Colonic mucosa (tissue), 4 donors: ENCODE measurements around the gene CCDC136. TPM values are rescaled to one million over a fixed set of nuclear protein-coding genes. Genes with fewer than 3 reads are reported as not detected.

Source experiments
- DNase-seq: peaks from one replicate; pipeline ENCODE4 v3.0.0-alpha.2; 2020
- H3K27ac ChIP-seq: fragments of 200-600 bp; one replicate; pipeline ENCODE4 v1.8.0; 2021
- H3K27me3 ChIP-seq: fragments of 200-600 bp; one replicate; pipeline ENCODE4 v1.8.0; 2021
- H3K36me3 ChIP-seq: fragments of 200-600 bp; one replicate; pipeline ENCODE4 v1.8.0; 2021
- H3K4me1 ChIP-seq: fragments of 200-600 bp; one replicate; pipeline ENCODE4 v1.8.0; 2021; ENCODE audit warnings: mild to moderate bottlenecking
- H3K4me3 ChIP-seq: fragments of 200-600 bp; one replicate; pipeline ENCODE4 v1.8.0; 2021
- H3K9ac ChIP-seq, 2 donors: one replicate each; pipeline ENCODE4 v1.7.0; 2013; ENCODE audit warnings: control low read depth in 2 of 2, low read depth in 2 of 2, low read length in 2 of 2
- H3K9me3 ChIP-seq: fragments of 200-600 bp; one replicate; pipeline ENCODE4 v1.8.0; 2021
- CTCF ChIP-seq: fragments of 200-600 bp; IDR thresholded peaks from one replicate; pipeline ENCODE4 v1.8.0; 2022; ENCODE audit warnings: antibody characterized with exemption, mild to moderate bottlenecking
- intact Hi-C: fragments of 100-400 bp; cut with DNase I; formaldehyde crosslinking; loops from one replicate; pipeline ENCODE4 v1.14.1; 2022
- total RNA-seq, 2 donors: library from RNA; stranded (reverse); fragmentation: NEBNext Ultra II Directional in 1 of 2; extraction: Animal tissue kit (Norgen Biotek cat#: 25700) in 1 of 2; gene quantifications; one replicate each; pipeline ENCODE4 v1.2.1, GENCODE V29; 2021
- donor health status: healthy.
- donor health status: DM: no; HTN: no; CAD: no.
- donor health status: DM: no; HTN: no; CAD: no.

The CCDC136 gene
- total RNA-seq, 2 donors from 2014 or later = 0.64 to 5.8 TPM

- peak; percentile 48 for TF ChIP-seq CTCF
- Histone ChIP-seq H3K27me3 (no peaks in the 10 kb centered on the region), H3K9ac (peak overlapping the region; percentile 64 to 91), H3K9me3 (no peaks in the 10 kb centered on the region), H3K4me3 (peak overlapping the region; percentile 91), H3K36me3 (no peaks in the 10 kb centered on the region), H3K27ac (peak overlapping the region; percentile 75), H3K4me1 (peaks cover 10% of the 10 kb centered on the region)
- intact Hi-C loops = no loop called here
- peak; percentile 54 for DNase-seq
These were observed 71.7 kb downstream of the CCDC136 start for GRCh38 chr7:128863433-128863989.

DNA sequence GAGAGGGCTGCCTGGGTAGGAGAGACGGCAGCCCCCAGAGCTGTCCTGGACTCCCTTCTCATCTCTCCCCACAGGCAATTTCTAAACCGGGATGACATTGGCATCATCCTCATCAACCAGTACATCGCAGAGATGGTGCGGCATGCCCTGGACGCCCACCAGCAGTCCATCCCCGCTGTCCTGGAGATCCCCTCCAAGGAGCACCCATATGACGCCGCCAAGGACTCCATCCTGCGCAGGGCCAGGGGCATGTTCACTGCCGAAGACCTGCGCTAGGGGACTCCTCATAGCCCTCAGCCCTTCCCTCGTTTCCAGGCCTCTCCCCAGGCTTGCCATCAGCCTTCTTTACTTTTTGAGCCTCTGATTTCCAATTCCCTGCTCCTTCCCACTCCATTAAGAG, 73.5 kb downstream of the CCDC136 start:
- Histone ChIP-seq H3K9me3 (no peaks in the 10 kb centered on the region), H3K36me3 (no peaks in the 10 kb centered on the region), H3K4me1 (peaks cover 17% of the 10 kb centered on the region), H3K27ac (no peak overlapping the region), H3K9ac (no peak overlapping the region), H3K27me3 (no peaks in the 10 kb centered on the region), H3K4me3 (no peak overlapping the region)
- no peak for DNase-seq
- intact Hi-C loops = no loop called here
- TF ChIP-seq CTCF = no peak

GRCh38 chr7:128865996-128866877, 74.5 kb downstream of the CCDC136 start:
- H3K27ac ChIP-seq = no peak overlapping the region
- no peaks in the 10 kb centered on the region for H3K27me3 ChIP-seq
- no peaks in the 10 kb centered on the region for H3K9me3 ChIP-seq
- TF ChIP-seq CTCF = no peak
- DNase-seq = no peak
- H3K4me1 ChIP-seq = peaks cover 17% of the 10 kb centered on the region
- H3K9ac ChIP-seq = no peak overlapping the region
- intact Hi-C loops = no loop called here
- no peak overlapping the region for H3K4me3 ChIP-seq
- H3K36me3 ChIP-seq = no peaks in the 10 kb centered on the region

DNA sequence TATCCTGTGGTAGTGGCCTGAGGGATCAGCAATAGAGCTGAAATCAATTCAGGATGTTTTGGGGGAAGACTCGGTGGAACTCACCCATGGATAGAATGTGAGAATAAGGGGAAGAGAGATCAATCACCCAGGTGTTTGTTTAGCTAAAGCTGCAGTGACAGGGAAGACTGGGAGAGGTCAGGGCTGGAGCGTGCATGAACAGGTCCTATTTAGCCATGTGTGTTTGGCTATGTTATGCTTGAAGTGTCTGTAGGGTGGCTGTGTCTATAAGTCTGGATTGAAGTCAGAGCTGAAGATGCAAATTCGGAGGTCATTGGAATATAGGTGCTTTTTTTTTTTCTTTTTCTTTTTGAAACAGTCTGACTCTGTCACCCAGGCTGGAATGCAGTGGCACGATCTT, 75.5 kb downstream of the CCDC136 start:
- no peak for DNase-seq
- no peaks in the 10 kb centered on the region for H3K9me3 ChIP-seq
- no peaks in the 10 kb centered on the region for H3K27me3 ChIP-seq
- no peak overlapping the region for H3K4me3 ChIP-seq
- no peak overlapping the region for H3K27ac ChIP-seq
- intact Hi-C loops = no loop called here
- H3K4me1 ChIP-seq = peaks cover 17% of the 10 kb centered on the region
- no peak for TF ChIP-seq CTCF
- H3K9ac ChIP-seq = no peak overlapping the region
- H3K36me3 ChIP-seq = no peaks in the 10 kb centered on the region

DNA sequence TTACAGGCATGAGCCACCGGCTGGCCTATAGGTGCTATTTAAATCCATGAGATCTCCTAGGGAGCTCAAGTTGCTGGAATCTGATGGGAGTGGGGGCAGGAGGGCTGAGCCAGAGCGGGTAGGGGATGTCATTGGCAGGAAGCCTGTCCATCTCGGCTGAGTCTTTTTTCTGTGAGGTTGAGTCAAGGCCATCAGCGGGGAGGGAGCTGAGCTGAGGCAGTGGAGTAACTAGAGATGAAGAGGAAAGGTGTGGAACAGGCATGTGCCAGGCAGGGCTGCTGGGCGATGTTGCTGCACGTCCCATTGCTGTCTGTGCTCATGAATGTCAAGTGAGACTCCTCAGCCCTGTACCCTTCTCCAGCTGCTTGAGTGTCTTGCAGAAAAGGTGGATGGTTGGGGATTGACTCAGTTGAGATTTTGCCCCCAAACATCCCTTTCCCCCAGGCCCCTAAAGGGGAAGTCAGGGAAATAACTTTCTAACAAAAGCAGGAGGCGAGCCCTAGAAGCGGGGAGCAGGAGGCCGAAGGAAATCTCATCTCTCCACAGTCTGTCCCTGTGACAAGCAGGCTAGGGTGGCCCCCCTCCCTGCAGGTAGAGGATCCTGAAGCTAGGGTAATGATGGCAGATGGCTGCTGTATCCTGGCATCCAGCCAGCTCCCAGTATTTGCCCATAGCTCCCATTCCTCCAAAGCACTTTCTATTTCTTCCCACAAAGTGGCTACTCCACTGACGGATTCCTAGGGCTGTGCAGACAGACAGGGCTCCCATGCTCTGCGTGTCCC, 76.3 kb downstream of the CCDC136 start:
- Histone ChIP-seq H3K27me3 (no peaks in the 10 kb centered on the region), H3K9ac (peak overlapping the region in 1 of 2 donors; percentile 70), H3K9me3 (no peaks in the 10 kb centered on the region), H3K27ac (no peak overlapping the region), H3K36me3 (no peaks in the 10 kb centered on the region), H3K4me1 (peaks cover 17% of the 10 kb centered on the region), H3K4me3 (no peak overlapping the region)
- DNase-seq = peak; percentile 48
- intact Hi-C loops = no loop called here
- TF ChIP-seq CTCF = no peak
